Kidney epithelial cell (primary cell): Measurements from ENCODE around the gene LGALS9. TPM values are rescaled to one million over a fixed set of nuclear protein-coding genes. Genes with fewer than 3 reads are reported as not detected.
"Not testable (repeated sequence)": the region's sequence is repeated elsewhere in the genome, so short reads cannot be mapped to it uniquely, and the experiment has no call there.

Source experiments
- DNase-seq: peaks from one replicate; pipeline ENCODE4 v3.0.0-alpha.2; 2010; ENCODE audit warnings: low read depth
- H3K27me3 ChIP-seq: 2 replicates; pipeline ENCODE4 v1.6.0; 2011; ENCODE audit warnings: low read length; ENCODE audit not compliant: control insufficient read depth, insufficient read depth
- H3K36me3 ChIP-seq: 2 replicates; pipeline ENCODE4 v1.5.1; 2011; ENCODE audit warnings: low read length; ENCODE audit not compliant: control insufficient read depth, insufficient read depth
- H3K4me3 ChIP-seq: 2 replicates; pipeline ENCODE4 v1.5.1; 2011; ENCODE audit warnings: low read depth, mild to moderate bottlenecking, control low read depth, low read length
- total RNA-seq: library from RNA; depleted of rRNA; stranded (reverse); fragments of >200 nt; gene quantifications from 2 replicates; pipeline ENCODE4 v1.2.3, GENCODE V29; 2015
- TF ChIP-seq, protein P1 (sequence below): IDR thresholded peaks from 2 replicates; pipeline ENCODE4 v1.5.1; 2011; ENCODE audit warnings: mild to moderate bottlenecking, moderate library complexity, low read length, control low read depth, inconsistent platforms; ENCODE audit not compliant: insufficient read depth, poor library complexity, severe bottlenecking

The LGALS9 gene
- total RNA-seq, 1 donor from 2014 or later = 3.4 TPM

DNA sequence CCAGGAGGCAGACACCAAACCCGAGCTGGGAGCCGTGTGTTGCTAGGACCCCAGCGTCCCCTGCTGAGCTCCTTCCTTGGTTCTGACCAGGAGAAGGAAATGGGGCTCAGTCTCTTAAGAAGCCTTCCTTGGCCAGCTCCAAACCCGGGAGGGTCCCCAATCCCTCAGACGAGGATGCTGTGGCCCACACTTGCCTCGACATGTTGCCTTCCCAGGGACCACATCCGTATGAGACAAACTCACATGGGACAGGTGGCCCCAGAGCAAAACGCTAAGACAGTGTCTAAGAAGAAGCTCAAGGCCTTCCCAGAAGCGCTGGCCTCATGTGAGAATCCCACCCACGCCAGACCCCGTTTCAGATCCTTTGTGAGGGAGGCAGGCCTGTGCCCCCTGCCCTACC is 19.8 kb downstream of the LGALS9 start:
- Histone ChIP-seq H3K36me3 (no peaks in the 10 kb centered on the region), H3K4me3 (no peak overlapping the region), H3K27me3 (no peaks in the 10 kb centered on the region)
- TF ChIP-seq, protein P1, sequence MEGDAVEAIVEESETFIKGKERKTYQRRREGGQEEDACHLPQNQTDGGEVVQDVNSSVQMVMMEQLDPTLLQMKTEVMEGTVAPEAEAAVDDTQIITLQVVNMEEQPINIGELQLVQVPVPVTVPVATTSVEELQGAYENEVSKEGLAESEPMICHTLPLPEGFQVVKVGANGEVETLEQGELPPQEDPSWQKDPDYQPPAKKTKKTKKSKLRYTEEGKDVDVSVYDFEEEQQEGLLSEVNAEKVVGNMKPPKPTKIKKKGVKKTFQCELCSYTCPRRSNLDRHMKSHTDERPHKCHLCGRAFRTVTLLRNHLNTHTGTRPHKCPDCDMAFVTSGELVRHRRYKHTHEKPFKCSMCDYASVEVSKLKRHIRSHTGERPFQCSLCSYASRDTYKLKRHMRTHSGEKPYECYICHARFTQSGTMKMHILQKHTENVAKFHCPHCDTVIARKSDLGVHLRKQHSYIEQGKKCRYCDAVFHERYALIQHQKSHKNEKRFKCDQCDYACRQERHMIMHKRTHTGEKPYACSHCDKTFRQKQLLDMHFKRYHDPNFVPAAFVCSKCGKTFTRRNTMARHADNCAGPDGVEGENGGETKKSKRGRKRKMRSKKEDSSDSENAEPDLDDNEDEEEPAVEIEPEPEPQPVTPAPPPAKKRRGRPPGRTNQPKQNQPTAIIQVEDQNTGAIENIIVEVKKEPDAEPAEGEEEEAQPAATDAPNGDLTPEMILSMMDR = no peak
- DNase-seq = no peak

DNA sequence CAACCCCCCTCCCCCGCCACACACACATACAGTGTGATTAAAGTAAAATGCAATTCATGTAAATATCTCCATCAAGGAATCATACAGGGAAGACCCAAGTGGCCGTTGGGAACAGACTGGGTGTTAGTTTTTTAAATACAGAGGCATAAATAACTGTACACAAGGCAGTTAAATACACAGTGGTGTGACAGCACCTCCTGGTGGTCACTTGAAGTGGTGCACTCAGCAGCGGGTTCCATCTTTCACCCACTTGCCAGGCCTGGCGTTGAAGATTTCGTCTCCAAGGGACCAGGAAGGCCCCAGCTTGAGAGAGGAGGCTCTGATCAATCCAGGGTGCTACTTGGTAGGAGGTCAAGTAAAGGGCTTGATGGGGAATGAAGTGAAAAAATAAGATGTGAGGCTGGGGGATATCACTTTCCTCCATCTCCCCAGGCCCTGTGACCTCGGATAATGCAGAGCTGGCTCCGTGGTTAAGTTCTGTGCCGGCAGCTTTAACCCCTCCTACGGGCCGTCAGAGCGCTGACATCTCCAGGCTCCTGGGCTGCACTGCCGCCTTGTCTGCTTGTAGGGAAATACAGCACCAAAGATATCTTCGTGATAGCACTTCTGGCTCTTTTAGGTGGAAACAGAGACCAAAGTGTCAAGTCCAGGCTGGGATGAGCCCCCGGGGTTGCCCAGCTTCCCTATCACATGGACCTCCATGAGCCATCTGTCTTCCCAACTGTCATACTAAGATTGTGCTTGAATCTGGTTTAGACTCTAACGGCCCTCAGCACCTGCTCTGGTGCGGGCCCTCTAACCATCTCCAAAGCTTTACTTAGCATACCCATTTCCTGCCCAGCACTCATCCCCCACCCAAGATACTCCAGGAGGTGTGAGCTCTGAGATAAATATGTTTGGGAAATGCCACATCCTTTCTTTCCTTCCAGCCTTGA is 20.7 kb downstream of the LGALS9 start:
- H3K27me3 ChIP-seq = no peaks in the 10 kb centered on the region
- DNase-seq = no peak
- TF ChIP-seq, protein P1 = peak; percentile 62

DNA sequence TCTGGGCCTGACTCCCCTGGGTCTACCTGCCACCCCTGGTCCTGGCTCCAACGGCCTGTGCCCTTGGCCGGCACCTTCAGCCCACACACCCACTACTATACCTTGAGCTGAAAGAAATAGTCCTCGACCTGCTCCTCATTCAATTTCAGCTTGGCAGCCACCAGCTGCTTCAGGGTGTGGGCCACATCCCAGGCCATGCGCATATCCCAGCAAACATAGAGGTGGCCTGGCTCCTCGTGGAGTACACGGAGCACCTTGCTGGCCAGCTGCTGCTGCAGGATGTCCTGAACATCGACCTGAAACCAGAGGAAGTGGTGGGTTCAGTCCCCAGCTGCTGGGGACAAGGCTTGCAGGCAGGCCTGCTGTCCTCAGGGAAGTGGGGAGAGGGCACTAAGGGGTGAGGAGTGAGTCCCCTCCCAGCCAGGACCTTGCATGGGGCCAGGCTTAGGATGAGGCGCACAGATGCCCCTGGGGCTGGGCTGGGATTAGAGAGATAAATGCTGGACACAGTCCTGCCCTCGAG is 22.5 kb downstream of the LGALS9 start:
- not testable (repeated sequence) for DNase-seq, H3K4me3 ChIP-seq, H3K36me3 ChIP-seq, H3K27me3 ChIP-seq

More for the DNA sequence above, 20.7 kb downstream of the LGALS9 start:
- H3K36me3 ChIP-seq = no peaks in the 10 kb centered on the region
- no peak overlapping the region for H3K4me3 ChIP-seq

DNA sequence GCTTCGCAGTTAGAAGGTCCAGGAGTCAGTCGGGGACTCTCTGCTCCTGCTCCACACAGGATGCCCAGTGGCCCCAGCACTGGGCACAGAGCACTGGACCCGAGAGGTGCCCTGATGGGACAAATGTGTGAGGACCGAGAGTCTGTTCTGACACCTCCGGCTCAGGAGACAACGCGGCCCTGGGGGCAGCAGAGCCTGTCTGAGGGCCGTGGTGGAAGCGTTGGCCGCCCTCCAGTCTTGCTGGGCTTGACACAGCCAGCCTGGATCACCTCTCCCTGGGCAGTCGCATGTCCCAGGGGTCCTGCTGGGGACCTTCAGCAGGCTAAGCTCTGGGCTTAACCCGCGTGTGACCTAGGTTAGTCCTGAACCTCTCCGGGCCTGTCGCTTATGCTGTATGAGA is 23.1 kb downstream of the LGALS9 start:
- DNase-seq = no peak
- no peaks in the 10 kb centered on the region for H3K27me3 ChIP-seq
- TF ChIP-seq, protein P1 = no peak
- no peaks in the 10 kb centered on the region for H3K36me3 ChIP-seq
- no peak overlapping the region for H3K4me3 ChIP-seq

DNA sequence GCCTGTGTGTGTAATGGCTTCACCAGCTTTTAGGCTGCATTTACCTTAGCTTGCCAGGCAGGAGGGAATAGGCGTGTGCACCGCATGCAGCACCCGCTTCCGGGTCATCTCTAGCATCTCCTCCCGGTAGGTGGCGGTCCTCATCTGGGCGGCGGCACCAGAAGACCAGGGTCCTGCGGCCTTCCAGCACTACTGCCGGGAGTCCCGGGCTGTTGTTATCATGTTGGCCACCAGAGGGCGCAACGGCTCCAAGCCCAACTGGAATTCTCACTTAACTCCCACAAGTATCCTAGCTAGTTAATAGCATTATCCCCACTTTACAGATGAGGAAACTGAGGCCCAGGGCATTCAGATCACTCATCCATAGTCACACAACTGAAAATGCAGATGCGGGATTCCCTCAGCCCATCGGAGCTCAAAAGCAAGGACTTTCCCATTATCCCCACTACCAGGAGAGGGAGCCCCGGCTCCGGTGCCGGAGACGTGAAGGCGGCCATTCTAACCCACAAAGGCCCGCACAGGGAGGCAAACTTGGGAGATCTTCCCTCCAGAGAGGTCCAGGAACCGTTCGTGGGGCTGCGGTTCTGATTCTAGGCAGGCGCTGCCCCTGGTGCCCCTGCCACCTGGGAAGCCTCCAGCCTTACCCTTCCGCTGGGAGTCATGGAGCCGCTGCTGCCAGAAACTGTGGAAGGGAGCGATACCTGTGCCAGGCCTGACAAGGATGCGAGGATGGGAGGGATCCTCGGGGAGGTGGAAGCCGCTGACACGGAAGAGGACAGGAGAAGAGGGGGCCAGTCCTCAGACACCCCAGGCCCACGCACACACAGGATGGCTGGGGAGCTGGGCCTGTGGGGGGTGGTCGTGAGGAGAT is 23.9 kb downstream of the LGALS9 start:
- no peak for DNase-seq
- TF ChIP-seq, protein P1 = peak; percentile 82
- Histone ChIP-seq H3K4me3 (no peak overlapping the region), H3K27me3 (no peaks in the 10 kb centered on the region), H3K36me3 (no peaks in the 10 kb centered on the region)

DNA sequence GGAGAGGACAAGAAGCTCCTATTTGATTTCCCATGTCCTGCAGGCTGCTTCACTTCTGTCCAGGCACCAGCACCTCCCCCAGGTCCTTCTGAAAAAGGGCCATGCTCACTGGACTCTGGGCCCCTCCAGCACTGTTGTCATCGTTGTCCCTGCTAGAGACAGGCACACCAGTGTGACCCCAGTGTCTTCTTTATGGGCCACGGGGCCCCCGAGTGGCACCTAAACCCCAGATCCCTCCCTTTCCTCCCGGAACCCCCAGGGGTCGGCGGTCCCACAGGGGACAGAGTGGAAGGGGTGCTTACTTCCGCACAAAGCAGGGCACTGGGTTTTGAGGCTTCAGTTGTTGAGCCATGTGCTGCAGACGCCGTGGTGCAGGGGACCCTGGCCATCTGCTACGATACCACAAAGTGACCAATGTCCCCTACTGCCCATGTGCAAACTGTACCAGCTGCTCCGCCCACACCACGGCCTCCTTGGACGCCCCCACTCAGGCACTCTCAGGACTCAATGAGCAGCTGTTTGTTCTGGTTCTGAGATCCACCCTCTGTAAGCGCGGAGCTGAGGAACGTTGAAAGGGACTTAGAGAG is 24.6 kb downstream of the LGALS9 start:
- not testable (repeated sequence) for H3K4me3 ChIP-seq, DNase-seq, H3K27me3 ChIP-seq, H3K36me3 ChIP-seq

DNA sequence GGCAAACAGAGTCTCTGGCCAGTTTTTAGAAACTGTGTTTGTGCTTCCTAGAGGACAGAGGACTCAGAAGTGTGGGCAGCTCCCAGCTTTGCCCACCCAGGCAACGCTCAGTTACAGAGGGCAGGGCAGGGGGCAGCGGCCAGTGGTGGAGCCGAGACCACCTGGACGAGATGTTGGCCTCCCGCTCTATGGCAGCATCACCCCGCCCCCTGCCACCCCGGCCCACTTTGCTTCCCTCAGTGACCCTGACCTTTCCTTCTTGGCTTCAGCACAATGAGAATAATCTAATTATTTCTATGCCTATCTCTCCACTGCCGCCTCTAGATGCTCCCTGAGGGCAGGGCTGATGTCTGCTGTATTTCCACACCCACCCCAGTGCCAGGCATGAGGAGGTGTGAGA is 25.6 kb downstream of the LGALS9 start:
- not testable (repeated sequence) for H3K4me3 ChIP-seq, DNase-seq, H3K36me3 ChIP-seq, H3K27me3 ChIP-seq
